Measurements from ENCODE around the gene MAML3.

Gene MAML3

DNA sequence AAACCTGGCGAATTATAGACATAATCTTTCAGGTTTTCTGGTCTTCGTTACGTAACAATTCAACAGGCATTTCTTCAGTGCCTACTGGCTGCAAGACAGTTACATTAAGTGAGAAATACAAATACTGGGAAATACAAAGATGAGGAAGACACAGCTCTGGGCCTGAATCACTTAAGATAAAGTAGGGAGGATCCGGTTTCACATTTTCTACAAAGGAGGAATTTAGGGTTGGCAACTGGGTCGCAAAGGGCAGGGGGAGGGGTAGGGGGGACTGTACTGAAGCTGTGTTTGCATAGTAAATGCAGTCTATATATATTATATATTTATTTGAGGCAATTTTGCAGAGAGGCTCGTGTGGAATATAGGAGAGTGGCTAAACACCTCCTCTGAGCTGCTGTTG, 107.4 kb downstream of the MAML3 start:
- TF ChIP-seq MYC (IDR thresholded peaks at IDR 0.05; ENCODE audit: low read depth, low read length) (no peak), POLR2A (IDR thresholded peaks at IDR 0.05; ENCODE audit: extremely low read depth, insufficient read length) (no peak)
- TF ChIP-seq, protein P1, sequence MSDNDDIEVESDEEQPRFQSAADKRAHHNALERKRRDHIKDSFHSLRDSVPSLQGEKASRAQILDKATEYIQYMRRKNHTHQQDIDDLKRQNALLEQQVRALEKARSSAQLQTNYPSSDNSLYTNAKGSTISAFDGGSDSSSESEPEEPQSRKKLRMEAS (IDR thresholded peaks at IDR 0.05; ENCODE audit: low read depth, low read length), result no peak
- TF ChIP-seq, protein P2, sequence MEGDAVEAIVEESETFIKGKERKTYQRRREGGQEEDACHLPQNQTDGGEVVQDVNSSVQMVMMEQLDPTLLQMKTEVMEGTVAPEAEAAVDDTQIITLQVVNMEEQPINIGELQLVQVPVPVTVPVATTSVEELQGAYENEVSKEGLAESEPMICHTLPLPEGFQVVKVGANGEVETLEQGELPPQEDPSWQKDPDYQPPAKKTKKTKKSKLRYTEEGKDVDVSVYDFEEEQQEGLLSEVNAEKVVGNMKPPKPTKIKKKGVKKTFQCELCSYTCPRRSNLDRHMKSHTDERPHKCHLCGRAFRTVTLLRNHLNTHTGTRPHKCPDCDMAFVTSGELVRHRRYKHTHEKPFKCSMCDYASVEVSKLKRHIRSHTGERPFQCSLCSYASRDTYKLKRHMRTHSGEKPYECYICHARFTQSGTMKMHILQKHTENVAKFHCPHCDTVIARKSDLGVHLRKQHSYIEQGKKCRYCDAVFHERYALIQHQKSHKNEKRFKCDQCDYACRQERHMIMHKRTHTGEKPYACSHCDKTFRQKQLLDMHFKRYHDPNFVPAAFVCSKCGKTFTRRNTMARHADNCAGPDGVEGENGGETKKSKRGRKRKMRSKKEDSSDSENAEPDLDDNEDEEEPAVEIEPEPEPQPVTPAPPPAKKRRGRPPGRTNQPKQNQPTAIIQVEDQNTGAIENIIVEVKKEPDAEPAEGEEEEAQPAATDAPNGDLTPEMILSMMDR (IDR thresholded peaks at IDR 0.05; ENCODE audit: low read depth, low read length), result no peak
- no peak overlapping the region for H3K4me3 ChIP-seq (ENCODE audit: low read depth, low read length)
- peak; percentile 40 for DNase-seq (ENCODE audit: low read depth)

DNA sequence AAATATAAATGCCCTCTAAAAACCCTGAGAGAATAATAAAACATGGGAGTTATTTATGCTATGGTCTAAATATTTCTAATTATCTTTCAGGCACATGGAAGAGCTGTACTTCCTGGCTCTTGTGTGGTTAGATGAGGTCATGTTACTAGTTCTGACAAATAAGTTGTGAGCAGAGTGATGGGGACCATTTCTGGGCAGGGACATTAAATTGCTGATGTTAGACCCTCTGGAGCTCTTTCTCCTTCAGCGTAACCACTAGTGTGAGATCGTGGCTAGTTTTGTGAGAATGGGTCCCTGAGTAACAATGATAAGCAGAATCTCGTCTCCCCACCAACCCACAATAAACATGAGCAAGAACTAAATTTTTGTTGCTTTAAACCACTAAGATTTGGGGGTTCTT, 108.0 kb downstream of the MAML3 start:
- no peak overlapping the region for H3K4me3 ChIP-seq (ENCODE audit: low read depth, low read length)
- TF ChIP-seq MYC (IDR thresholded peaks at IDR 0.05; ENCODE audit: low read depth, low read length) (no peak), POLR2A (IDR thresholded peaks at IDR 0.05; ENCODE audit: extremely low read depth, insufficient read length) (no peak)
- TF ChIP-seq, protein P2 (IDR thresholded peaks at IDR 0.05; ENCODE audit: low read depth, low read length), result no peak
- TF ChIP-seq, protein P1 (IDR thresholded peaks at IDR 0.05; ENCODE audit: low read depth, low read length), result no peak

DNA sequence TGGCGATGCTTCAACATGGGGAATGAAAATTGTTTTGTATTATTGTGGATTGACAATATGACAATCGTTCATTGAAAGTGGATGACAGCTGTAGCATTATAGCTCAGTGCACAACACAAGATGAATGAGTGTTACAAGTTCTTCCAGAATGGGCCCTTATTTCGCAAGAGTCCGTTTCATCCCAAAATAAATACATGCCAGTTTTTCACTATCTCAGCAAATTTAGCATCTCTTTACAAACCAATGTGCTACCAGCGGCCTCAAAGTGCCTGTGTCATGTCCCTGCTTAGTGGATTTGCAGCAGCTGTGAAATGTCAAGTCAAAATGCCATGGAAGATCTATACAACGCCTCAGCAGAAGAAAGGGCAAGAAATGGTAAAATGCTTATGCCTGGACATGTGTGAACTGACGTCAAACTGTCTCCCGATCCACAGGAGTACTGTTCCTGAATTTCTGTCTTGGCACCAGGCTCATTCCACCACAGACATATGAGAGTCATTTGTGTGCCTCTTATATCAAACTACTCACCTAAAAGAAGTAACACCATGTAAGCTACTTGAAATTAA, 109.6 kb downstream of the MAML3 start:
- H3K4me3 ChIP-seq (ENCODE audit: low read depth, low read length), result no peak overlapping the region
- TF ChIP-seq, protein P2 (IDR thresholded peaks at IDR 0.05; ENCODE audit: low read depth, low read length), result no peak
- no peak for TF ChIP-seq POLR2A (IDR thresholded peaks at IDR 0.05; ENCODE audit: extremely low read depth, insufficient read length)
- TF ChIP-seq, protein P1 (IDR thresholded peaks at IDR 0.05; ENCODE audit: low read depth, low read length), result no peak
- DNase-seq (ENCODE audit: low read depth), result no peak

More for the DNA sequence above, 108.0 kb downstream of the MAML3 start:
- DNase-seq (ENCODE audit: low read depth), result peak; percentile 31

DNA sequence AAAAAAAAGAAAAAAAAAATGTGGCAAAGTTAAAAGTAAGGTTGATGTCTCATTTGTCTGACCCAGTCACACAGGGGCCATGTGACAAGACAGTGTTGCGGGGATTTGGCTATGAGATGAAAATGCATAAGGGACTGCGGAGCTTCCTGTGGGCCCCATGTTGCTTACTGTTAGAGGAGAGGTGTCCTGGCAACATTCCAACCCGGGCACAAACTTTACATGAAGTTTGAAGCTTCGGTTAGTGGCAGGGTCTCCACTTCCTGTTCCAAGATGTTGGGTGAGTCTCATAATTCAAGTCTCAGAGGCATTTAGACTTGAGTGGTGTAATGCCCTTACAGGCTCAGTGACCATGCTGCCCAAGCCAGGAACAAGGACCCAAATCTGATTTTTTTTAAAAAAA, 111.3 kb downstream of the MAML3 start:
- H3K4me3 ChIP-seq (ENCODE audit: low read depth, low read length), result no peak overlapping the region
- TF ChIP-seq MYC (IDR thresholded peaks at IDR 0.05; ENCODE audit: low read depth, low read length) (no peak), POLR2A (IDR thresholded peaks at IDR 0.05; ENCODE audit: extremely low read depth, insufficient read length) (no peak)
- TF ChIP-seq, protein P1 (IDR thresholded peaks at IDR 0.05; ENCODE audit: low read depth, low read length), result no peak
- TF ChIP-seq, protein P2 (IDR thresholded peaks at IDR 0.05; ENCODE audit: low read depth, low read length), result no peak
- peak; percentile 21 for DNase-seq (ENCODE audit: low read depth)

DNA sequence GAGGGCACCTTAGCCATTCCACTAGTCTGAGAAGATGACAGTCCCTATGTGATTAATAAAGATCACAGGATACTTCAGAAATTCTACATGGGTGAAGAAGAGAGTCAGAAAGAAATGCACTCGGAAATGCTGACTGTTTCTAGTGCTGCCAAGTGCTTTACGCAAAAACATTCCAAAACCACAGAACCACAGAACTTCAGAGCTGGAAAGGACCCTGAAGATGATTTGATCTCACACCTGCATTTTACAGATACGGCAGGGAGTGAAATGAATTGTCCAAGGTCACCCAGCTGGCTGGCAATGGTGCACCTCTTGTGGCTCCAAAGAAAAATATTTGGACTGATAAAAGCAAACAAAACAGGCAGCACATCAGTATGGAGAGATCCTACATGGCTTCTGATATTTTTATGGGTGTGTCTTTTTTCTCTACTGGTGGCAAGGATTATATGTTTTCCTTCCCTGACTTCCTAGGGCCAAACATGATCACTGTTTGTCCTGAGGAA, 115.9 kb downstream of the MAML3 start:
- no peak for DNase-seq (ENCODE audit: low read depth)
- TF ChIP-seq, protein P1 (IDR thresholded peaks at IDR 0.05; ENCODE audit: low read depth, low read length), result no peak
- H3K4me3 ChIP-seq (ENCODE audit: low read depth, low read length), result no peak overlapping the region

DNA sequence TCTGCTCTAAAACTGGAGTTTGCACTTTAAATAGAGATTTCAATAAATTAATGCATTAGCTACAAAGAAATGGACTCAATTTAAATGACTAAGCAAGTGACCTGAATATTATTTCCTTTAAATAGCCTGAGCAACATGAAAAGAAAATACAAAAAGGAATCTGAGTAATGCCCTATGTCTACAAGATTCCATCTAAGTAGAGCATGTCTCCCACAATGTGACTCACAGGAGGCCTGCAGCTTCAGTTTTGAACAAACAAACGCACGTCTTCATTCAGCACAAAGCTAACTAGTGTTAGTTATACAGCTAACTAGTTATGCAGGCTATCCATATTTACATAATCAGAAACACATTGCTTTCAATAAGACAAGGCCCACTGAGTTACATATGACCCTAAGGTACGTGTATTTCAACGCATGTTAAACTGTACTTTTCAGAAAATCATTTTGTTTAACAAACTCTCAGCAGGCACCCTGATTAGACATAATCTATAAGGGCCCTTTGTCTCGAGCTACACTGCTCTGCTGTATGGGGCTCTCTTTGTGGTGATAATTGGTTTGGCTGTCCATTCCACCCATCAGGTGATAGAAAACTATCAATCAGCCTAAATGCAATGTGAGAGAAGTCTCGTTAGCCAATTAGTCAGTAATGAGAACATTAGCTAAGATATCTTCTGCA, 116.5 kb downstream of the MAML3 start:
- no peak for DNase-seq (ENCODE audit: low read depth)
- TF ChIP-seq, protein P2 (IDR thresholded peaks at IDR 0.05; ENCODE audit: low read depth, low read length), result no peak
- TF ChIP-seq, protein P1 (IDR thresholded peaks at IDR 0.05; ENCODE audit: low read depth, low read length), result no peak
- no peak for TF ChIP-seq POLR2A (IDR thresholded peaks at IDR 0.05; ENCODE audit: extremely low read depth, insufficient read length)
- TF ChIP-seq MYC (IDR thresholded peaks at IDR 0.05; ENCODE audit: low read depth, low read length), result no peak
- no peak overlapping the region for H3K4me3 ChIP-seq (ENCODE audit: low read depth, low read length)

Data from NB4 (cell line).